HG03342 (cell line): ENCODE data around the gene ZNRF1.
"Not testable (repeated sequence)": the region's sequence is repeated elsewhere in the genome, so short reads cannot be mapped to it uniquely, and the experiment has no call there.

Source experiments
- ATAC-seq: cut with Tn5 transposase; IDR thresholded peaks from one replicate; pipeline ENCODE4 v1.9.1; 2021; ENCODE audit warnings: mild to moderate bottlenecking, moderate library complexity; ENCODE audit not compliant: unreplicated experiment

ZNRF1 gene

DNA sequence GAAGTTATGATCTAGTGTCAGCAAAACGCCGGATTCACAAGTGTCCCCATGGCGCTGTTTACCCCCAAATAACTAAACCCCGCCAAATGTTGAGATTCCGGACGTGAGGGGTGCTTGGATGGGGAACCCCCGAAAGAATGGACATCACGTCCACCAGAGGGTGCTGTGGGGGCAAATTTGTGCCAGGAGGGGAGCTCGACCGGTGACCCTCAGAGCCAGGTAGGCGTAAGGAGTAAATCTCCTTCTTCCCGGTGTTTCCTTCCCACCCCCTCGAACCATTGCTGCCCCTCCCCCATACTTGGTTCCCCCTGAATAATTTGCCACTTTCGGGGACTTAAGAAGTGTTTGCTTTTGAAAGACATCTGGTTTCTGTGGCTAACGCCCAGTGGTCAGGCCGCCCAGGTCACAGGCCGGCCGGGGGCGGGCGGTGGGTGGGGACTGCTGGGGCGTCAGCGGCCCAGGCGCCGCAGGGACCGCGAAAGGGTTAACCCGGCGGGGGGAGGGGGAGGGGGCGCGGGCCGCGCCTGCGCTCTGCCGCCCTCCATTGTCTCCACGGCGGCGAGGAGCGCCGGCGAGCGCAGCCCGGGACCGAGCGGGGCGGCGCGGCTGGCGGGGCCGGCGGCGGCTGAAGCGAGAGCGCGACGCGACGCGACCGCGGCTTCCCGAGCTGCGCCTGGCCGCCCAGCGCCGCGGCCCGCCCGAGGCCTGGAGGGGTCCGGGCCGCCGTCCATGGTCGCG lies at the start of gene ZNRF1:
TSS of gene ZNRF1 (plus strand) at position 544 of the 738 bp plus-strand sequence. CDS start 648 bp downstream, outside the sequence.
- ATAC-seq = peak; percentile 57

DNA sequence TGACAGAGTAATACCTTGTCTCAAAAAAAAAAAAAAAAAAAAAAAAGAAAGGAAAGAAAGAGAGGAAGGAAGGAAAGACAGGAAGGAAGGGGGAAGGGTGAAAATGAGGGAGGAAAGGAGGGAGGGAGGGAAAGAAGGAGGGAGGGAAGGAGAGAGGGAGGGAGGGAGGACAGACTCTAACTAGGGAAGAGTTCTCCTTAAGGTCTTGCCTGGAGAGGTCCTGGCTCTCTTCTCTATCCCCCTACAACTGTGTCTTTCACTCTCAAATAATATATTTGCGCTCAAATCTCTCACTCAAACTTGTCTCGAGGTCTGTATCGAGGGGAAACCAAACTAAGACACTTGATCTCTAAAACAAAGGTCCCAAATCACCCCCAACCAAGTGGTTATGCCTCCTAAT lies 49.5 kb upstream of the ZNRF1 start:
- no peak for ATAC-seq

DNA sequence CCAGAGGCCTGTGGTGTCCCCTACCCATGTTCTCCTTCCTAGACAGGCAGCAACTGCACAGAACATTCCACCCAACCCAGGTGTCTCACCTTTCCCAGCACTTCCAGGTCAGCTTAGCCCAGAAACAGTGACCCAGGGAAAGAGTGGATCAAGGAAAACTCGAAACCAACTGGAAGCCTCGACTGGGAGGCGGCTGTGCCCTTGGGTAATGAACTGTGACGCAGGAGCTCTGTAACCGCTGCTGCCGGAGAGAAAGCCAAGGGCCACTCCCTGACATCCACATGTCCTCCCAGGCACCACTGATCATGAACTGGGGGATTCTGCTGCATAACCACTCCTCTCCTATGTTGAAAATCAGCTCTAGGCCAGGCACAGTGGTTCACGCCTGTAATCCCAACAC lies 48.3 kb upstream of the ZNRF1 start:
- ATAC-seq = no peak

DNA sequence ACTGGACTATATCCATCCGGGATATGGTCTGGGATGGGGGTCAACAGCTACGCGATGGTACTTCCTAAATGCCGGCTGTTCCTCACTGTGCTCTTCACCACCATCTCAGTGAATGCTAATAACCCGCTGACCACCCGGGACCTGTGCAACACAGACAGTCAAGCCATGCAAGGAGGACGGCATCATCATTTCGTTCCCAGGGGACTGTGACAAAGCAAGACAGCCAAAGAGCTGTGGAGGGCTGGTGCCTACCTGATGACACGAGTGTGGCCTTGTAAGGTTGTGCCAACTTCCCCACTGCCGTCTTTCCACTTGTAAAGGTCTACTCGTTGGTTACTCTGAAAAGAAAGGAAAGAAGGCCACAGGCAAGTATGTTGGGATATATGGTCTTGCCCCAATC lies 47.6 kb upstream of the ZNRF1 start:
- no peak for ATAC-seq

DNA sequence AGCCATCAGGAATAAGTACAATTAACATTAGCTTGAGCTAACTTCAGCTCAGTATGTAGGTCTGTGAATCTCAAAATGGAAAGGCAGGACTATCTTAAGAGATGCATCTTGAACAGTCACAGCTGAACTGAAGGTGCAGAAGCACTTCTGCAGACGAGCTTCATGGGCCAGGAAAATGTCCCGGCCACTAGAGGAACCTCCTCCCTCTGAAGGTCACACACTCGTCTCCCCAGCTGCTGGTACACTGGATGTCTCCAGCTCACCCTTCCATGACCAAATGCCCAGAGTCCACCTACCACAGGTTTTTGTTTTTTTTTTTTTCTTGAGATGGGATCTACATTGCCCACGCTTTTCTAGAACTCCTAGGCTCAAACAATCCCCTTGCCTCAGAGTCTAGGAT lies 47.1 kb upstream of the ZNRF1 start:
- ATAC-seq = no peak

DNA sequence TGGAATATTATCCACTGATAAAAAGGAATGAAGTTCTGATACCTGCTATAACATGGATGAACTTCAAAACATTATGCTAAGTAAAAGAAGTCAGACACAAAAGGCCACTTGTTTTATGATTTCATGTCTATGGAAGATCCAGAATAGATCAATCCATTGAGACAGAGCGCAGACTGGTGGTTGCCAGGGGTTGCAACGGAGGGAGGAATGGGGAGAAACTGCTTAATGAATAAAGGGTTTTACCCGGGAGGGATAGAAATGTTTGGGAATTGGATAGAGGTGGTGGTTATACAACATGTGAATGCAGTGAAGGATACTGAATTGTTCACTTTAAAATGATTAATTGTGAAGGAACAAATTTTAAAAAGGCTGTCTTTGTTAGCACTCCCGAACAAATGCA lies 44.1 kb upstream of the ZNRF1 start:
- no peak for ATAC-seq

DNA sequence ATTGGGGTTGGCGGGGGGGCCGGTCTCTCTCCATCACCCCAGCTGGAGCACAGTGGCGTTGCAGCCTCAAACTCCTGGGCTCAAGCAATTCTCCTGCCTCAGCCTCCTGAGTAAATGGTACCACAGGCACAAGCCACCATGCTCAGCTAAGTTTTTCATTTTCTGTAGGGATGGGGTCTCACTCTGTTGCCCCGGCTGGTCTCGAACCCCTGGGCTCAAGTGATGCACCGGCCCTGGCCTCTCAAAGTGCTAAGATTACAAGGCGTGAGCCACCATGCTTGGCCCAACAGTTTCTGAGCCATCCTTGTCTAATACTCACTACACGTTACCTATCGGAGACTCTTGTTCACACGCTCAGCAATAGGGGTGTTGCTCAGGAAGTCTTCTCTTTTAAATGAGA lies 25.5 kb upstream of the ZNRF1 start:
- no peak for ATAC-seq

DNA sequence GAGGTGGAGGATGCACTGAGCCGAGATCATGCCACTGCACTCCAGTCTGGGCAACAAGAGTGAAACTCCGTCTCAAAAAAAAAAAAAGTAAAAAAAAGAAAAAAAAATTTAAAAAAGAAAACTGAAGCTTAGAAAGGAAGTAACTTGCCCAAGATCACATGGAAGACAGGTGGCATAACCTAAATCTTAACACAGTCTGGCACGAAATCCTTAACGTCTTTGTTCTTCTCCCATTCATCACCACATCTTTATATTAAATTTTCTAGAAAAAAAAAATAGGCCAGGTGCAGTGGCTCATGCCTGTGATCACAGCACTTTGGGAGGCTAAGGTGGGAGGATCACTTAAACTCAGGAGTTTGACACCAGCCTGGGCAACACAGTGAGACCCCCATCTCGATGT lies 23.2 kb upstream of the ZNRF1 start:
- no peak for ATAC-seq

DNA sequence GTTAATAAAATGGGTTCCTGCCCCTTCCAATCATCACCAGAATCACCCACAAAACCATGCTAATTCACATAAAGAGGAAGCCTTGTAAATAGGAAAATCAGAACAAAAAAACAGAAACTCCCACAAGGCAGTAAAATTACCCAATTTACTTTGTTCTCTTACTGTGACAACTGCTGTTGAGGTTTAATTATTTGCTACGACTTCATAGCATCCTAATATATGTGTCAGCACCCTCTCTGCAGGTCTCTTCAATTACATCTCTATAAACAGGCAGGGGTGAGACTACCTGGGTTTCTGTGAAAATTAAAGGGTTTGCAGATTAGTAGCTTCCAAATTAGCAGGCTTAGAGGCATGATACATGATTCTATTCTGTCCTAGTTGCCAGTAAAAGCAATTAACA lies 16.6 kb upstream of the ZNRF1 start:
- no peak for ATAC-seq

DNA sequence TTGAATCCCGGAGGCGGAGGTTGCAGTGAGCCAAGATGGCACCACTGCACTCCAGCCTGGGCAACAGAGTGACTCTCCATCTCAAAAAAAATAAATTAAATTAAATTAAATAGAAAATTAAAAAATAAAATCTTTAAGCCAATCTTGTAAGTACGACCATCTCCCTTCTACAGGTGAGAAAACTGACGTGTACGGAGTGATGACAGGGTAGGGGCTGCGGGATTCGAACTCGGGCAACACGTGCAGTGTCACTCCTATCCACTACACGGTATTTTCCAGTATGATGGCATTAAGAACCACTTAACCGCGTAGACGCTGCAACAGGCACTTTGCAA lies 14.7 kb upstream of the ZNRF1 start:
- no peak for ATAC-seq

DNA sequence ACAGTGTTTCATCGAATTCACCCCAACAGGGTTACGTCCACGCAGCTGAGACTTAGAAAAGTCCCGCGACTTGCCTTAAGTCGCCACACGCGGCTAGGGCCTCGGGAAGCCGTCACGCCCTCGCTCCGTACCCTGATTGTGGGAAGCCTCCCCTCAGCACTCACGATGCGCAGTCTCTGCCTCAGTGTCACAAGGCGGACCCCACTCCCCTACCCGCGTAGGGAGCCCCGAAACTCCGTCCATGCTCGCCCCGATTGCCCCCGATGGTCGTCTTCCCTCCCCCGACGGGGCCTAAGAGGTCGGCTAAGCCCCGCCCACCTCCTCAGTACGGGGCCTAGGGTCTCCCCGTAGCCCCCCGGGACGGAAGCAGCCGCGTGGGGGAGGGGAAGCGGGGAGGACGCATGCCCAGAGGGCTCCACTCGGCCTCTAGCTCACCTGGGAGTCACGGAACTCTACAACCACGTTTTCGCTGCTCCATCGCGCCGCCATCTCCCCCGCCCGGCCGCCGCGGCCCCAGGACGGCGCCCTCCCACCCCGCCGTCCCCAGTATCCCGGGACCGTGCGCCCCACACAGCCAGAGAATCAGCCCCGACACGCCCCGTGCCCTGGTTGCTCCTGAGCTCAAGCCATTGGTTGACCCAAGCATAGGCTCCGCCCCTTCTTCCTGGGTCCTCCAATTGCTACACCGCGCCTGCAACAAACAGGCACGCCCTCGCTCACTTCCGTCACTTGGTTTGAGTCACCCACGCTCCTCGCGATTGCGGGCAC lies 14.1 kb upstream of the ZNRF1 start, which contains the start of gene WDR59:
TSS of gene WDR59 (minus strand) at position 595 of the 768 bp plus-strand sequence. CDS start at position 489, 106 bp downstream.
- ATAC-seq = peak; percentile 100

DNA sequence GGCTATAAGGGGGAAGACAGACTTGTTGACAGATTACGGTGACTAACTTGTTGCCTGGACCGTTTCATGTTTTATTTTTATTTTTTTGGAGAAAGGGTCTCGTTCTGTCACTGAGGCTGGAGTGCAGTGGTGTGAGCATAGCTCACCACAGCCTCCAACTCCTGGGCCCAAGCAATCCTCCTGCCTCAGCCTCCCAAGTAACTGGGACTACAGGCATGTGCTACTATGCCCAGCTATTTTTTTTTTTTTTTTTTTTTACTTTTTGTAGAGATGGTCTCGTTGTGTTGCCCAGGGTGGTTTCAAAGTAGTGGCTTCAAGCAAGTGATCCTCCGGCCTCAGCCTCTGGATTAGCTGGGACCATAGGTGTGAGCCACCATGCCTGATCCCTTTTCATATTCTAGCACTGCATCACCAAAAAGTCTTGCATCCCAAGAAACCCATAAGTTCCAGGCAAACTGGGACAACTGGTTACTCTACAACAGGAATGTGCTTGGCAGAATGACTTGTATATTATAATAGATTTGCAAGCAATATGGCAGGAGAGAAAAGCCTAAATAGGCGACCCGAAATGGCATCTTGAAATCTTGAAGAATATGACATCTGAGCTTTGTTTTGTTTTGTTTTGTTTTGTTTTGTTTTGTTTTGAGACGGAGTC lies 11.7 kb upstream of the ZNRF1 start:
- ATAC-seq = no peak

DNA sequence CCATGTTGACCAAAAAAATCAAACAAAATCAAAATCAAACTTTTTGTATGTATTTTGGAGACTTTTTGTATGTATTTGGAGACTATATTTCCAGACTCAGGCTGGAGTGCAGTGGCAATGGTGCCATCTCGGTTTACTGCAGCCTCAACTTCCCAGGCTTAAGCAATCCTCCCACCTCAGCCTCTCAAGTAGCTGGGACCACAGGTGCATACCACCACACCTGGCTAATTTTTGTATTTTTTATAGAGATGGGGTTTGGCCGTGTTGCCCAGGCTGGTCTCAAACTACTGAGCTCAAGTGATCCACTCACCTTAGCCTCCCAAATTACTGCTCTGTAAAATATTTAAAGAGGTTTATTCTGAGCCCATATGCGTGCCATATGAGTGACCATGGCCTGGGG lies 9.0 kb upstream of the ZNRF1 start:
- ATAC-seq = not testable (repeated sequence)

DNA sequence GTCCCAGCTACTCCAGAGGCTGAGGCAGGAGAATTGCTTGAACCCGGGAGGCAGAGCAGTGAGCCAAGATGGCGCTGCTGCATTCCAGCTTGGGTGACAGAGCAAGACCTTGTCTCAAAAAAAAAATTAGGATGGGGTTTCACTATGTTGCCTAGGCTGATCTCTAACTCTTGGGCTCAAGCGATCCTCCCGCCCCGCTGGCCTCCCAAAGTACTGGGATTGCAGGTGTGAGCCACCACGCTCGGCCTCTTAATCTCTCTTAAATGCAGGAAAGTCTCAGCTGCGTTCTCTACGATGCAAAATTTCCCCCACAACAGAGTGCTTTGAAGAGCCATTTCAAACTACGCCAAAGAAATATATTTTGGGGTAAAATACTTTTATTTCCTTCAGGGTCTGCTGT lies 8.0 kb upstream of the ZNRF1 start:
- ATAC-seq = no peak

DNA sequence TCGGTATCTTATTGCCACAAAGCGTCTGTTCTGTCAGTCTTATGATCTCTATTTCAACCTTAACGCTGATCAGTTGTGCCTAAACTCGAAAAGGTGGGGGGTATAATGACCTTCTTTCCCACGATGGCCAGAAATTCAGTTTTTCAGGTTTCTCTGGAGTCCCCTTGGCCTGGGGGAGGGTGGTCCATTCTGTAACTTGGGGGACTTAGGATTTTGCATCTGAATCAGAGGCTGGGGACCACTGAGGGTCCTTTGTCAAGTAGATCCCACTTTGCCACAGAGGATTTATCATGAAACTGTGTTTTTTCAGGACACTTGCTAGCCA lies 7.6 kb upstream of the ZNRF1 start:
- no peak for ATAC-seq

DNA sequence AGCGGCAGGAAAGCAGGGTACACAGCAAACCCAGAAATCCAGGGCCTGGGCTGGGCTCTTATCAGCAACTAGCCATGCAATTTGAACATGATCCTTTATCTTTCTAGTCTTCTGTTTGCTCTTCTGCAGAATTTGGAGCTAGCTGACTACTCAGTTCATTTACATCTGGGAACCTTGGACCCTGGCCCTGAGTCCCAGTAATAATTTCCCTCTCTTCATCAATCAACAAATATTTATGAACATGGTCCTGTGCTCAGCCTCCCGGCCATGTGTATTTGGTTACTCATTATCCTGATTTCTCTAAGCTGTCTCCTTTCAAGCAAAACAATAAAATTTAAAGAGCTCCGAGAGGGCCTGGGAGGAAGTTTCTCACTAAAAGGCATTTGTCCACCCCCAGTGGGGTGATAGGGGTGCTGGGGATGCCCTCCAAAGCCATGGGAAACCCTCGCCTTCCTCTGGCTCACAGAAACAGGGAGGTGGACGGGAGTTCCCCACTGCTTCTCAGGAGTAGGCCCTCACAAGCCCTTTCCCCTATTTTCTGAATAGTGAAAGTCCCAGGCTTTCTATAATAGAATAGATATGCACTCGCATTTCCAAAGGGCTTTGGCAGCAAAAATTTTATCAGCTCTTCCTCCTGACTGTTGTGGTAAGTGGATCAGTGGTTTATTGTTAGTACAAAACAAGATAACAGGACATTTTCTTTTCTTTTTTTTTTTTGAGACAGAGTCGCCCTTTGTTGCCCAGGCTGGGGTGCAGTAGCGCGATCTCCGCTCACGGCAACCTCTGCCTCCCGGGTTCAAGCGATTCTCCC lies 7.0 kb upstream of the ZNRF1 start:
- ATAC-seq = no peak

DNA sequence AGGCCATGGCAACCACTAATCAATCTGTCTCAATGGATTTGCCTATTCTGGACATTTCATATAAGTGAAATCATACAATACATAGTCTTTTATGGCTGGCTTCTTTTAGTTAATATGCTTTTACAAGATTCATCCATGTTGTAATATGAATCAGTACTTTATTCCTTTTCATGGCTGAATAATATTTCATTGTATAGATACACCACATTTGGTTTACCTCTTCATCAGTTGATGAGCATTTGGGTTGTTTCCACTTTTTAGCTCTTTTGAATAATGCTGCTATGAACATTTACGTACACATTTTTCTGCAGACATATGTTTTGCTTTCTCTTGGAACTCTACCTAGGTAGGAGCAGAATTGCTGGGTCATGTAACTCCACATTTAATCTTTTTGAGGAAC lies 2.8 kb upstream of the ZNRF1 start:
- ATAC-seq = no peak

DNA sequence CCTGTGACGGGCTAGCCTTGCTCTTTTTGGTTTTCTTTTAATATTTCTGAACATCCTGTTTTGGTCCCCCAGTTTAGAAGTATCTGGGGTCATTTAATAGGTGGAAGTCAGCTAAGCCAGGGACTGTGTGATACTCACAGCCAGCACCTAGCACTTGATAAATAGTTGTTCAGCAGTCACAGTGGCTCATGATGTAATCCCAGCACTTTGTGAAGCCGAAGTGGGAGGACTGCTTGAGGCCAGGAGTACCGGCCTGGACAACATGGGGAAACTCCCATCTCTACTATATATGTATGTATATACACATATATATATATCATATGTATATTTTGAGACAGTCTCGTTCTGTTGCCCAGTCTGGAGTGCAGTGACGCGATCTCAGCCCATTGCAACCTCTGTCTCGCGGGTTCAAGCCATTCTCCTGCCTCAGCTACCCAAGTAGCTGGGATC lies 1.8 kb upstream of the ZNRF1 start:
- no peak for ATAC-seq

DNA sequence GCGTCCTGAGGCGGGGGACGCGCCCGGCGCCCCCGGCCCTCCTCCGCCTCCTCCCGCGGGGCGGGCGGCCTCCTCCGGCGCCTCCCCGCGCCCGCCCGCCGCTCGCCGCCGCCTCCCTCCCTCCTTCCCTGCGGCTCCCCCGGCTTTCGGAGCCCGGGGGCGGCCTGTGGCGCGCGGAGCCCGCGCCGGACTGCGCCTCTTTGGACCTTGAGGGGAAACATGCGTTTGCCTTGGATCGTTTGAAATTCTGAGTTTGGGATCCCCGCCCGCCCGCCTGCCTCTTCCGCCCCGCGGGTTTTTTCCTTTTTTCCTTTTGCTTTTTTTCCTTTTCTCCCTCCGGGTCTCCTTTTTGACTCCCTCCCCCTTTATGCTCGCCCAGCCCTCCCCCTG lies 390 bp downstream of the ZNRF1 start:
- peak; percentile 27 for ATAC-seq

DNA sequence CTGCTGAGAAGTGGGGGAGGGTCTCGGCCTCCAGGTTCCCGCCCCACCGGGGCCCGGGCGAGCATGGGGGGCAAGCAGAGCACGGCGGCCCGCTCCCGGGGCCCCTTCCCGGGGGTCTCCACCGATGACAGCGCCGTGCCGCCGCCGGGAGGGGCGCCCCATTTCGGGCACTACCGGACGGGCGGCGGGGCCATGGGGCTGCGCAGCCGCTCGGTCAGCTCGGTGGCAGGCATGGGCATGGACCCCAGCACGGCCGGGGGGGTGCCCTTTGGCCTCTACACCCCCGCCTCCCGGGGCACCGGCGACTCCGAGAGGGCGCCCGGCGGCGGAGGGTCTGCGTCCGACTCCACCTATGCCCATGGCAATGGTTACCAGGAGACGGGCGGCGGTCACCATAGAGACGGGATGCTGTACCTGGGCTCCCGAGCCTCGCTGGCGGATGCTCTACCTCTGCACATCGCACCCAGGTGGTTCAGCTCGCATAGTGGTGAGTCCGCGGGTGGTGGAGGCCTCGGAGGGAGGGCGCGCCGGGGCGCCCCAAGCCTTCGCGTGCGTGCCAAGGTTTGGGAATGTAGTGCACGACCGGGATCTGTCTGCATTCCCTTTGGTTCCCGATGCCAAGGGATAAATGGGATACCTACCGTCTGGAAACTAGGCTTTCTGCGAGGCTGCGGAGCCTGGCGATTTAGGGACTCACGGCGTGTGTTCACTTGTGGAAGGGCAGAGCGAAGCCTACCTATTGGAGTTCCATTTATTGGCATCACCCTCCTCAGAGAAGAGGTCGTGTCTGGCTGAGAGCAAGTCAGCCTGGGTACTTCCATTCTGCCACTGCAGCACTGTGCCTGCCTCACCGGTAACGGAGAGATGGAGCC lies 1.0 kb downstream of the ZNRF1 start:
- ATAC-seq = peak; percentile 40
